GM11168 (cell line): ENCODE results near the gene ZNF18.

Experiments used
- in situ Hi-C: fragments of 300-500 bp; cut with MboI; formaldehyde crosslinking; loops from one replicate; pipeline ENCODE4 v1.12.0; 2022; ENCODE audit warnings: low sequenced_read_pairs; ENCODE audit not compliant: unreplicated experiment

ZNF18 gene, protein sequence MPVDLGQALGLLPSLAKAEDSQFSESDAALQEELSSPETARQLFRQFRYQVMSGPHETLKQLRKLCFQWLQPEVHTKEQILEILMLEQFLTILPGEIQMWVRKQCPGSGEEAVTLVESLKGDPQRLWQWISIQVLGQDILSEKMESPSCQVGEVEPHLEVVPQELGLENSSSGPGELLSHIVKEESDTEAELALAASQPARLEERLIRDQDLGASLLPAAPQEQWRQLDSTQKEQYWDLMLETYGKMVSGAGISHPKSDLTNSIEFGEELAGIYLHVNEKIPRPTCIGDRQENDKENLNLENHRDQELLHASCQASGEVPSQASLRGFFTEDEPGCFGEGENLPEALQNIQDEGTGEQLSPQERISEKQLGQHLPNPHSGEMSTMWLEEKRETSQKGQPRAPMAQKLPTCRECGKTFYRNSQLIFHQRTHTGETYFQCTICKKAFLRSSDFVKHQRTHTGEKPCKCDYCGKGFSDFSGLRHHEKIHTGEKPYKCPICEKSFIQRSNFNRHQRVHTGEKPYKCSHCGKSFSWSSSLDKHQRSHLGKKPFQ

DNA sequence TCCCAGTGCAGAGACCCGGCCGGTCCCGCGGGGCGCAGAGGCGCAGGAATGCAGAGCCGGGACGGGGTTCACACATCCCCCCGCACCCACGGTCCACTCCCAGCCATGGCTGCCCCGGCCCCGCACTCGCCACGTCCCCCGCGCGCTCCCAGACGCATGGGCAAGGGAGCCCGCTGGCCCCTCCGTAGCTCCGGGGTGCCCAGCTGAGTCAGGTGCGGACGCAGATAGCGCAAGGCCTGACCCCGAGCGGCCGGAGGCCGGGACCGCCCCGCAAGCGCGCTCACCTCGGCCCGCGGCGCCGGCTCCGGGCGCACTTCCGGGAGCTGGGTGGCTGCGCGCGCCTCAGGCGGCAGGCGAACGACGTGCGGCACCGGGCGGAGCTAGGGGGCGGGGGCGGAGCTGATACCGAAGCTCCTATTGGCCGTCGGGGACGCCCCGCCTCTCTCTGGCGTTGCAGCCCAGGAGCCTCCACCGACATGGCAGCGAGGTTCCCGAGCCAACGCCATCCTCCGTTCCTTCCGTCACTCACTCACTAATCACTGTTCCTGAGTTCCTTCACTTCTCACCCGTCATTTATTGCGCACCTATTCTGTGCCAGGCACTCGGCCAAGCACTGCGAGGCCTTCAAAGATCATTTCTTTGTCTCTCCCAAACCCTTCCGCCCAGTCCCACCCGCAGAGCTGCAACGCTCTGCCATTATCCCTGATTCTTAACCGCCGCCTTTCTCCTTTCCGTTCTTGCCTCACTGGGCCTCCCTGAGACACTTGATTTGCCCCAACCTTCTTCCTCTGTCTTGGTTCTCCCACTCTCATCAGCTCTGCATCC is at the start of gene ZNF18:
Gene ZNF18, minus strand, starts transcription at position 329 of the 825 bp plus-strand sequence. CDS start 4,646 bp downstream, outside the sequence.
- in situ Hi-C loops: no loop called here

- in situ Hi-C loops: no loop called here
These were observed 49.5 kb upstream of the ZNF18 start for GRCh38 chr17:12046786-12047185.

GRCh38 chr17:12043702-12044101 is 46.4 kb upstream of the ZNF18 start:
- in situ Hi-C loops: no loop called here

DNA sequence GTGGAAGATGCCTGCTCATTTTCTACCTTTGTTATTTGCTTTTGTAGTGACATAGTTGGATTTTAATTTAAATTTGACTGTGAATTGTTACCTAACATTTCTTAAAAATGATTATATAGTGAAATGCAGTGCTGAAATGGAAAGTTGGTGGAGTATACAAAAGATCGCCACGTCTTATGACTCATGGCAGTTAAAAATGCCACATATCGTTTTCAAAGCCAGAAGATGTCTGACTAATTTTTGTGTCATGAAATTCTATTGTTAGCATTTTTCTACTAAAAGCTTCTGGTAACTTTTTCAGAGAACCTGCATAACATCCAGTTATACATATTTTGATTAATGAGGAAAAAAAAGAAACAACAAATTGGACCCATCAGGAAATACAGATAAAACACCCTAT is 44.0 kb upstream of the ZNF18 start:
- in situ Hi-C loops: no loop called here

GRCh38 chr17:12040478-12040877 is 43.2 kb upstream of the ZNF18 start:
- in situ Hi-C loops: no loop called here

GRCh38 chr17:12037970-12038369 is 40.7 kb upstream of the ZNF18 start:
- in situ Hi-C loops: no loop called here

- in situ Hi-C loops: no loop called here
These were observed 38.4 kb upstream of the ZNF18 start for GRCh38 chr17:12035673-12036072.

DNA sequence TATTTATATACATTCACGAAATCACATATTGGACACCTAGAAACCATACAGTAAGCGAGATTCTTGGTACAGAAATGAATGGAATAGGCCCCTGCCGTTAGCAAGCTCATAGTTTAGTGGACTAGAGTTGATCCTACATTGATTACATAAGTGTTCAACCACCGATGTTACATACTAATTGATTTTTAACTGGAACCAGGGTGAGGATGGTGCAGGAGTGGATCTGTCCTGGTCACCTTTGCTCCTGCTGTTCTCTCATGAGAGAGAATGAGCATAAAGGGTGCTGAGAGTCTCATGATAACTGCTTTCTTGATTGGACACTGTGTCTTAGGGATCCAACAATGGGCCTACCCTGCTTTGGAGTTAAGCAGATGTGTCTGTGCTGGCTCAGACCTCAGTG is 37.3 kb upstream of the ZNF18 start:
- in situ Hi-C loops: no loop called here

GRCh38 chr17:12028611-12029010 is 31.3 kb upstream of the ZNF18 start:
- in situ Hi-C loops: no loop called here

GRCh38 chr17:12027658-12028057 is 30.4 kb upstream of the ZNF18 start:
- in situ Hi-C loops: no loop called here

- in situ Hi-C loops: no loop called here
These were observed 27.1 kb upstream of the ZNF18 start for GRCh38 chr17:12024327-12024726.

- in situ Hi-C loops: no loop called here
These were observed 25.0 kb upstream of the ZNF18 start for GRCh38 chr17:12022310-12022709.

- in situ Hi-C loops: no loop called here
These were observed 24.4 kb upstream of the ZNF18 start for GRCh38 chr17:12021623-12022140.

GRCh38 chr17:12020642-12021622 is 23.7 kb upstream of the ZNF18 start, which contains the start of gene MAP2K4:
TSS of gene MAP2K4 (plus strand) at chr17:12020877. CDS start at chr17:12020887, 10 bp downstream.
- in situ Hi-C loops: no loop called here

DNA sequence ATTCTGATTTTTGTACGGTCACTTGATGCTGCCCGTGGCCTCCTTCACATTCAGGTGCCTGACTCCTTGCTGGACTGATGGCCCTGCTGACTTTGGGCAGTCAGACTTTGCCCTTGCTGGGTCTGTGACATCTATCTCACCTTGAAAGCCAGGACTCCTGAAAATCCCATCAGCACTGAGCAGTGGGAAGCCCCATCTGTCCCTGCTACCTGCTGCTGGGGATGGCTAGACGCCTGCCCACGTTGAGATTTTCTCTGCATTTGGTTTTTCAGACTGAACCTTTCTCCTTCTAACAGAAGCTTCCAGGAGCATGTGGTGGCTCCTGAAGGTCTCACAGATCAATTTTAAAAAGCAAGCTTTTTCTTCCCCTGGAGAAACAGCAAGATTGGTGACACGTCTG is 10.2 kb upstream of the ZNF18 start:
- in situ Hi-C loops: no loop called here

DNA sequence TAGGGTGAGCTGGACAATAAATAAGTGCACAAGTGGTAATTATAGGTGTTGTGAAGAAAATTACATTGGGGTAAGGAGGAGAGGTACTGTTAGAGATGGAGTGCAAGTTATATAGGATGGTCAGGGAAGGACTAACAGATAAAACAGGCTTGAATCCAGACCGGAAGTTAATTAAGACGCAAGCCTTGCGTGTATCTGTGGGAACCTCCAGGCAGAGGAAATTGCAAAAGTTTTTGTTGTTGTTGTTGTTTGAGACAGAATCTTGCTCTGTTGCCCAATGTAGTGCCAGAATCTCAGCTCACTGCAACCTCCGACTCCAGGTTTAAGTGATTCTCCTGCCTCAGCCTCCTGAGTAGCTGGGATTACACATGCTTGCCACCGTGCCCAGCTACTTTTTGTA is 2.4 kb upstream of the ZNF18 start:
- in situ Hi-C loops: no loop called here

DNA sequence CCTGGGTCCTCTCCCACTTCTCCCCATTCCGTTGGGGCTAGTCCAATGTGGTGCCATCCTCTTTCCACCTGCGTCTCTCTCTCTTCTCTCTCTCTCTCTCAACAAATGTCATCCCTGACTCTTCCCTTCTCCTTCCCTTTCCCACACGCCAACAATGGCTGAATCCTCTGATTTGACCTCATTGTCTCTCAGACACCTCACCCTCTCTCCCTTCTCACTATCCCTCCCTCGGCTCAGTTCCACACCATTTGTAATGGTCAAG is 628 bp upstream of the ZNF18 start:
- in situ Hi-C loops: no loop called here

- in situ Hi-C loops: no loop called here
These were observed 541 bp downstream of the ZNF18 start for GRCh38 chr17:11996722-11997146.

- in situ Hi-C loops: no loop called here
These were observed 5.8 kb downstream of the ZNF18 start for GRCh38 chr17:11991461-11991860.
